Activated naive CD8-positive, alpha-beta T cell treated with anti-CD3 and anti-CD28 coated beads, Interleukin-2, amount 50 U/mL, for 16 hours (primary cell): ENCODE data around the gene C20orf202.
"Not testable (repeated sequence)": the region's sequence is repeated elsewhere in the genome, so short reads cannot be mapped to it uniquely, and the experiment has no call there.

Experiments used
- DNase-seq: peaks from one replicate; pipeline ENCODE4 v3.0.0-alpha.2; 2020; ENCODE audit warnings: low read depth, low spot score

C20orf202 gene

GRCh38 chr20:1209447-1210387 lies 6.5 kb downstream of the C20orf202 start:
- DNase-seq = no peak

GRCh38 chr20:1210501-1210900 lies 7.2 kb downstream of the C20orf202 start:
- DNase-seq = no peak

- DNase-seq = no peak
Observed at GRCh38 chr20:1212023-1212422, 8.8 kb downstream of the C20orf202 start.

GRCh38 chr20:1212607-1213396 lies 9.5 kb downstream of the C20orf202 start:
- DNase-seq = peak; percentile 40

GRCh38 chr20:1214838-1215261 lies 11.6 kb downstream of the C20orf202 start:
- no peak for DNase-seq

- peak; percentile 29 for DNase-seq
Observed at GRCh38 chr20:1215386-1216170, 12.3 kb downstream of the C20orf202 start.

GRCh38 chr20:1216527-1217427 lies 13.5 kb downstream of the C20orf202 start:
- DNase-seq = not testable (repeated sequence)

GRCh38 chr20:1222750-1223149 lies 19.5 kb downstream of the C20orf202 start:
- DNase-seq = not testable (repeated sequence)

- DNase-seq = no peak
Observed at GRCh38 chr20:1224205-1224890, 21.1 kb downstream of the C20orf202 start.

GRCh38 chr20:1225263-1225782 lies 22.1 kb downstream of the C20orf202 start:
- no peak for DNase-seq

- DNase-seq = peak; percentile 48
Observed at GRCh38 chr20:1225783-1226654, 22.8 kb downstream of the C20orf202 start, which contains the start of gene RAD21L1. Gene RAD21L1, plus strand, starts transcription at chr20:1226044. Its CDS starts 2,410 bp downstream, at chr20:1228454.

- DNase-seq = no peak
Observed at GRCh38 chr20:1229541-1229940, 26.3 kb downstream of the C20orf202 start.

GRCh38 chr20:1232286-1233111 lies 29.2 kb downstream of the C20orf202 start:
- DNase-seq = no peak

- no peak for DNase-seq
Observed at GRCh38 chr20:1240549-1240948, 37.3 kb downstream of the C20orf202 start.

GRCh38 chr20:1241456-1241855 lies 38.2 kb downstream of the C20orf202 start:
- DNase-seq = no peak

- DNase-seq = no peak
Observed at GRCh38 chr20:1242099-1242498, 38.8 kb downstream of the C20orf202 start.

GRCh38 chr20:1242530-1242929 lies 39.3 kb downstream of the C20orf202 start:
- DNase-seq = no peak

- no peak for DNase-seq
Observed at GRCh38 chr20:1245578-1245977, 42.3 kb downstream of the C20orf202 start.
